A172 (cell line): ENCODE results near the gene PCNX3. TPM values are rescaled to one million over a fixed set of nuclear protein-coding genes. Genes with fewer than 3 reads are reported as not detected.
A peak's percentile ranks its signal among the peaks of the same experiment; 100 is the strongest.

ENCODE experiments used
- DNase-seq: peaks from one replicate; pipeline ENCODE4 v3.0.0-alpha.2; 2015; ENCODE audit warnings: low spot score
- total RNA-seq: library from RNA; depleted of rRNA; stranded (reverse); fragments of >200 nt; shearing (Covaris generic); gene quantifications from 2 replicates; pipeline ENCODE4 v1.2.3, GENCODE V29; 2014

The PCNX3 gene
- total RNA-seq, 1 experiment from 2014 or later = 20.1 TPM

DNA sequence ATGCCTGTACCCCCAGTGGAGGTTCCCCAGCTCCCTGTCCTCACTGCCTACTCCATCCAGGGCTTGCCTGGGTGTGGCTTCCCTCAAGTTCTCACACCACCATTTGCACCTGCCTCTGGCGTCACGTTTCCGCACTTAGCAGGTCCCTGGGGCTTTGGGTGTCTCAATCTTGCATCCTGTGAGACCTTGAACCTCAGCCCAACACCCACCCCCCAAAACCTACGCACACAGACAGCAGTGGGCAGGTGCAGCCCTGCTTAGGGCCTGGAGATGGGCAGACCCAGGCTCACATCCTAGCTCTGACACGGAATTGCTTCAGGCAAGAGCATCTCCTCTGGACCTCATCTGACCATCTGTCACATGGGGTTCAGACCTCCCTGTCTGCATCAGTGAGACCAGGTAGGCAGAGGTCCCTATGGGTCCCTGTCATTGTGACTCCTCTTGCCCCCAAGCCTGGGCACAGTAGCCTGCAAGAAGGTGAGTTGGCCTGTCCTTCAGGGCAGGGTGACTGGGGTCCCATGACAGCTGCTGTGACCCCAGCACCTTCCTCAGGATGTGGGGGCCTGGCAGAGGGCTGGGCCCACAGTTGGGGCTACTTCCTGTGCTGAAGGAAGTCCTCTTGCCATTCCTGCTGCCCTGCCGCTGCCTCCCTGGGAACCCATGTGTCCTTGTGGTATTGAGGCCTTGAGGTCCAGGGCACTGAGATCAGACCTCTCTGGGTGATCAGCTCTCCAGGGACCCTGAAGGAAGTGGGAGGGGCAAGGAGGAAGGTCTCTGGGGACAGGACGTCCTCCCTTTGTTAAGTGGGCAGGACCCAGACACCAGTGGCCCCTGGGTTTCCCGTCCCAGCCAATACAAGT, 24.3 kb downstream of the PCNX3 start:
- no peak for DNase-seq

DNA sequence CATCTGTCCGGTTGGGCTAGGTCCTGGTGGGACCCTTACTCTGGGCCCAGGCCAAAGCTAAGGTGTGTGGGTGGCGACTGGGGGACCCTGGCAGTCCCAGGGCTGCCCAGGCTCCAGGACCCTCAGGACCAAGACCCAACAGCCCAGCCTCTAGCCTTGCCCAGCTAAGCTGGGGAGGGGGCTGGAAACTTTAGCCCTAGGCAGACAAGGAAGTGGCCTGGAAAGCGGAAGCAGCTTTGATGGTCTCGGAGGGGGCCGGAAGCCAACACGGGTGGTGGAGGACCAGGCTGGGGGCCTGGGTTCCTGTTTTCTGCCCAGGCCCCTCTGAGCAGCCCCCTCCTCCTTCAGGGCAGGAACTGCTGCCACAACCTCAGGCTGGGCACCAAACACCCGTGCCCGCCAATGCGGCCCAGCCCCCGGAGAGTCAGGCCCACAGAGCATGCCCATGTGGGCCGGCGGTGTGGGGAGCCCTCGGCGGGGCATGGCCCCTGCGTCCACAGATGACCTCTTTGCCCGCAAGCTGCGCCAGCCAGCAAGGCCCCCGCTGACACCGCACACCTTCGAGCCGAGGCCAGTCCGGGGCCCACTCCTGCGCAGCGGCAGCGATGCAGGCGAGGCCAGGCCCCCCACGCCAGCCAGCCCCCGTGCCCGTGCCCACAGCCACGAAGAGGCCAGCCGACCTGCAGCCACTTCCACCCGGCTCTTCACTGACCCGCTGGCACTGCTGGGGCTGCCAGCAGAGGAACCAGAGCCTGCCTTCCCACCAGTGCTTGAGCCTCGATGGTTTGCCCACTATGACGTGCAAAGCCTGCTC, 25.1 kb downstream of the PCNX3 start:
- DNase-seq = no peak

DNA sequence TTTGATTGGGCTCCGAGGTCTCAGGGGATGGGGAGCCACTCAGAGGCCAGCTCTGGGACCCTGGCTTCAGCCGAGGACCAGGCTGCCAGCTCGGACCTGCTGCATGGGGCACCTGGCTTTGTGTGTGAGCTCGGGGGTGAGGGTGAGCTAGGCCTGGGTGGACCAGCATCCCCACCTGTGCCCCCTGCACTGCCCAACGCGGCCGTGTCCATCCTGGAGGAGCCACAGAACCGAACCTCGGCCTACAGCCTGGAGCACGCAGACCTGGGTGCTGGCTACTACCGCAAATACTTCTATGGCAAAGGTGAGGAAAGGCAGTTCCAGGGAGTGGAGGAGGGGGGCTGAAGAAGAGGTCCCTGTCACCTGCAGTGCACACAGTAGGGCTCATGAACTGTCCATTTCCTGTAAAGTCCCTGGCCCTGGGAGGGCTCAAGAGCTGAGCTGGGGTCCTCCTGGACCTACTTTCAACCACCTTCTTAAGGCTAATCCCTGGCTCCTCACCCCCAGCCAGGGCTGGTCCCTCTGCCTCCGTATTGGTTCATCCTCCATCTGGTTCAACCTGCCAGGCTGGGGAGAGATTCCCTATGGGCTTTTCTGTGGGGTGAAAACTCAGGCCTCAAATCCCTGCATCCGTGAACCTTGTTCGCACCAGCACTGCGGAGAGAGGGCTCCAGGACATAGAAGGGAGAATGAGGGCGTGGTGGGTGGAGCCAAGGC, 25.9 kb downstream of the PCNX3 start:
- DNase-seq = no peak

DNA sequence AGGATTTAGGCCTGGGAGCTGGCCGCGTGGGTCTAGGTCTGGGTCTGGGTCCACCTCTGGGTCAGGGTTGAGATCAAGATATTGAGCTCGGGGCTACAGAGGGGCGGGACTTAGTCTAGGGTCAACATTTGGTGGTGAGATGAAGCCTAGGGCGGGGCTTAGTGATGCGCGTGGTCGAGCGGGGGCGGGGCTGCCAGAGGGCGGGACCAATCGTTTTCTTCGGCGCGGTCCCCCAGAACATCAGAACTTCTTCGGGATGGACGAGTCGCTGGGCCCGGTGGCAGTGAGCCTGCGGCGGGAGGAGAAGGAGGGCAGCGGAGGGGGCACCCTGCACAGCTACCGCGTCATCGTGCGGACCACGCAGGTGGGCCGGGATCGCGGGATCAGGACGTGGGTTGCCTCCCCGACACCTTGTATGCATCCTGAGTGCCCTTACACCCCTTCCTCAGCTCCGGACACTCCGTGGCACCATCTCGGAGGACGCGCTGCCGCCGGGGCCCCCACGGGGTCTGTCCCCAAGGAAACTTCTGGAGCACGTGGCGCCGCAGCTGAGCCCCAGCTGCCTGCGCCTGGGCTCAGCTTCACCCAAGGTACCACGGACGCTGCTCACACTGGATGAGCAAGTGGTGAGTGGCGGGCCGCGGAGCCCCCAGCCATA, 26.6 kb downstream of the PCNX3 start:
- no peak for DNase-seq

DNA sequence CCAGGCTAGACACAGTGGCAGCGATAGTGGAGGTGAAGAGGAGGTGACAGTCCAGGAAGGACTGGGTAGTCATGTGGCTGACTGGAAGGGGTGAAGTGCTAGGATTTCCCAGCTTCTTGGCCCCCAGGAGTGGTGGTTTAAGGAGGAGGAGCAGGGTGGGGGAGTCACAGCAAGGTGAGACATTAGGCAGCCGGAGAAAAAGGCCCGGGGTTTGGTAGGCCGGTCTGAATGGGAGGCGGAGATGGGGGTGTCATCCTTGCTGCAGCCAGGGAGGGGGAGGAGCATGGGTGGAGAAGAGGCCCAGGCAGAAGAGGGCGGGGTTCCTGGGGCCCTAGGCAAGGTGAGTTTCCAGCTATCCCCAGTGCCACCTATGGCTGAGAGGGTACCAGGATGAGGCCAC, 28.4 kb downstream of the PCNX3 start:
- peak; percentile 58 for DNase-seq

DNA sequence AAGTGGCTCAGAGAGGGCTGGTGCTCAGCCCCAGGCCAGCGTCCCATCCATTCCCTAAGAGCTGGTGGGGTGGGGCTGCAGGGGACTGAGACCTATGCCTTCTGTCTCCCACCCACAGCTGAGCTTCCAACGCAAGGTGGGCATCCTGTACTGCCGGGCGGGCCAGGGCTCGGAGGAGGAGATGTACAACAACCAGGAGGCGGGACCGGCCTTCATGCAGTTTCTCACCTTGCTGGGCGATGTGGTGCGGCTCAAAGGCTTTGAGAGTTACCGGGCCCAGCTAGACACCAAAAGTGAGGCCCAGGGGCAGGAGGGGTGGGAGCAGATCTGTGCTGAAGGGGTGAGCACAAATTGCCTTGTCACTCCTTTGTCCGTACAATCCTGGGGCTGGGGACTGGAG, 29.3 kb downstream of the PCNX3 start:
- DNase-seq = no peak

DNA sequence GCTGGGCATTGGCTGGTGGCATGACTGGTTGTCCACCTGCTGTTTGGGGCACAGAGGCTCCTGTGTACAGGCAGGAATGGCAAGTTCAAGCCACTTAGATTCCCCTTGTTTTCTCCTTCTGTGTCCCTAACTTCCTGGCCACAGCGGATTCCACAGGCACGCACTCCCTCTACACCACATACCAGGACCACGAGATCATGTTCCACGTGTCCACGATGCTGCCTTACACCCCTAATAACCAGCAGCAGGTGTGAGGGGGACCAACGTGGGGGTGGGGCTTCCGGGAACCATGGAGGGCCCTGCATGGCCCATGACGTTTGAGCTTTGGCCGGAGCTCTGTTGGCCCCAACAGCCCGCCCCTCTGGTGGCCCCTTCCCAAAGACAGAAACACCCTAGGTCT, 30.1 kb downstream of the PCNX3 start:
- DNase-seq = peak; percentile 46

DNA sequence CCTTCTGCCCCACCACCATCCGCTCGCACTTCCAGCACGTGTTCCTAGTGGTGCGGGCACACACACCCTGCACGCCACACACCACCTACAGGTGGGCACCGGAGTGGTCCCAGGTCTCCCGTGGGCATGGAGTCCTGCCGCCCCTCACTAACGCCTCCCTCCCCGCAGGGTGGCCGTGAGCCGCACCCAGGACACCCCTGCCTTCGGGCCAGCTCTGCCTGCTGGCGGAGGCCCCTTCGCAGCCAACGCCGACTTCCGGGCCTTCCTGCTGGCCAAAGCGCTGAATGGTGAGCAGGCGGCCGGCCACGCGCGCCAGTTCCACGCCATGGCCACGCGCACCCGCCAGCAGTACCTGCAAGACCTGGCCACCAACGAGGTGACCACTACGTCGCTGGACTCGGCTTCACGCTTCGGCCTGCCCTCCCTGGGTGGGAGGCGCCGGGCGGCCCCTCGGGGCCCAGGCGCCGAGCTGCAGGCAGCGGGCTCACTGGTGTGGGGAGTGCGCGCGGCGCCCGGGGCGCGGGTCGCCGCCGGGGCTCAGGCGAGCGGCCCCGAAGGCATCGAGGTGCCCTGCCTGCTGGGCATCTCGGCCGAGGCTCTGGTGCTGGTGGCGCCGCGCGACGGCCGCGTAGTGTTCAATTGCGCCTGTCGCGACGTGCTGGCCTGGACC, 30.8 kb downstream of the PCNX3 start:
- DNase-seq = no peak

DNA sequence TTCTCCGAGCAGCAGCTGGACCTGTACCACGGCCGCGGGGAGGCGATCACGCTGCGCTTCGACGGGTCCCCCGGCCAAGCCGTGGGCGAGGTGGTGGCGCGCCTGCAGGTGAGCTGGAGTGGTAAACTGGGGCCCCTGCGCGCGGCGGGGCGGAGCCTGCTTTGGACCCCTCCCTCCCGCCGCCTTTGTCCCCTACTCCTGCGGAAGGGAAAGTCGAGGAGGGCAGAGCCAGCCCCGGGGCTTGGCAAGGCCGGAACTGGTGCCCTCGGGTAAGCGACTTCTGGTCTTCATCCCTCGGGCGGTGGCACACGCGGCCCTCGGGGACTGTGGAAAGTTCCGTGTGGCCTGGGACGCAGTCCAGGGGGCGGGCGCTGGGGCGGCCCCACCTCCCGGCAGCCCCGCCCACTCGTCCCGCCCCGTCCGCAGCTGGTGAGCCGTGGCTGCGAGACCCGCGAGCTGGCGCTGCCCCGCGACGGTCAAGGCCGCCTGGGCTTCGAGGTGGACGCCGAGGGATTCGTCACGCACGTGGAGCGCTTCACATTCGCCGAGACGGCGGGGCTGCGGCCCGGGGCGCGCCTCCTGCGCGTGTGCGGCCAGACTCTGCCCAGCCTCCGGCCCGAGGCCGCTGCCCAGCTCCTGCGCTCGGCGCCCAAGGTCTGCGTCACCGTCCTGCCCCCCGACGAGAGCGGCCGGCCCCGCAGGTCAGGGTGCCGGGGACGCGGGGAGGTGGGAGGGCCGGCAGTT, 31.6 kb downstream of the PCNX3 start:
- no peak for DNase-seq

DNA sequence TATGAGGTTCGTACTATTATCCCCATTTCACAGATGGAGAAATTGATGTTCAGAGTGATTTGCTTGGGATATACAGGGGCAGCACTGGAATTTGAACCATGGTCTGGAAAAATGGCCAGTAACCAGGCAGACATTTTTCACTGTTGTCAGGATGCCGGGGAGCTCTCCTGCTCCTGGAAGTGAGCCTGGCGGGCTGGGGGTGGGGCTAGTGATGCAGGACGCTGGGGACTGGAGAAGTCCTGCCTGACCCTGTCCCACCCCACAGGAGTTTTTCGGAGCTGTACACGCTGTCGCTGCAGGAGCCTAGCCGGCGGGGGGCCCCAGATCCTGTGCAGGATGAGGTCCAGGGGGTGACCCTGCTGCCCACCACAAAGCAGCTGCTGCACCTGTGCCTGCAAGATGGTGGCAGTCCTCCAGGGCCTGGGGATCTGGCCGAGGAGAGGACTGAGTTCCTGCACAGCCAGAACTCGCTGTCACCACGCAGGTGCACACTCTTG, 33.5 kb downstream of the PCNX3 start:
- DNase-seq = no peak

DNA sequence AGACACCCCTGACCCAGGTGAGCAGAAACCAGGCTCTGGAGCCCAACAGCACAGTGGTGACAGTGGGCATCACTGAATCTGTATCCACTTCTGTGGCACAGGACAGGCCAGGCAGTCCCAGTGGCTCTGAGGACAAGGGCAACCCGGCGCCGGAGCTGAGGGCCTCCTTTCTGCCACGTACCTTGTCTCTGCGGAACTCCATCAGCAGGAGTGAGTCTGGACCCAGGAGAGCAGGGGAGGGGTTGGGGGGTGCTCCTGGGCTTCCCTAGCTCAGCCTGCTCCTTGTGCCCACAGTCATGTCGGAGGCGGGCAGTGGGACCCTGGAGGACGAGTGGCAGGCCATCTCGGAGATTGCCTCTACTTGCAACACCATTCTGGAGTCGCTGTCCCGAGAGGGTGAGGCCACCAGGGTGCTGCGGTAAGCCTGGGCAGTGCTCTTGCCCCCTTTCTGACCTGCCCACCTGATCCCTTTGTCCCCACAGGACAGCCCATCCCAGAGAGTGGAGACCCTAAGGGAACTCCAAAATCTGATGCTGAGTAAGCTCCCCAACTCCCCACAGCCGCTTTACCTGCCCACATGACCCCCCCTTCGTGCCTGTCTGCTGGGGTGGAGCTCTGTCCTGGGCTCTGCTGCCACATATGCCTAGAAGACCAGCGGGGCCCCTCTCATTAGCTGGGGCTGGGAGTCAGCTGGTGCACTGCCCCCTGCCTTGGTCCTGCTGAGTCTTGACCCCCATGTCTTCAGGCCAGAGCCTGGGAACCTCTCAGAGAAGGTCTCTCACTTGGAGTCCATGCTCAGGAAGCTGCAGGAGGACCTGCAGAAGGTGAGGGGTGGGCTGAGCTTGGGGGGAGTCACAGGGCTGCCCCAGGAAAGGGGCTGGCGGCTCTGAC, 34.3 kb downstream of the PCNX3 start:
- no peak for DNase-seq

DNA sequence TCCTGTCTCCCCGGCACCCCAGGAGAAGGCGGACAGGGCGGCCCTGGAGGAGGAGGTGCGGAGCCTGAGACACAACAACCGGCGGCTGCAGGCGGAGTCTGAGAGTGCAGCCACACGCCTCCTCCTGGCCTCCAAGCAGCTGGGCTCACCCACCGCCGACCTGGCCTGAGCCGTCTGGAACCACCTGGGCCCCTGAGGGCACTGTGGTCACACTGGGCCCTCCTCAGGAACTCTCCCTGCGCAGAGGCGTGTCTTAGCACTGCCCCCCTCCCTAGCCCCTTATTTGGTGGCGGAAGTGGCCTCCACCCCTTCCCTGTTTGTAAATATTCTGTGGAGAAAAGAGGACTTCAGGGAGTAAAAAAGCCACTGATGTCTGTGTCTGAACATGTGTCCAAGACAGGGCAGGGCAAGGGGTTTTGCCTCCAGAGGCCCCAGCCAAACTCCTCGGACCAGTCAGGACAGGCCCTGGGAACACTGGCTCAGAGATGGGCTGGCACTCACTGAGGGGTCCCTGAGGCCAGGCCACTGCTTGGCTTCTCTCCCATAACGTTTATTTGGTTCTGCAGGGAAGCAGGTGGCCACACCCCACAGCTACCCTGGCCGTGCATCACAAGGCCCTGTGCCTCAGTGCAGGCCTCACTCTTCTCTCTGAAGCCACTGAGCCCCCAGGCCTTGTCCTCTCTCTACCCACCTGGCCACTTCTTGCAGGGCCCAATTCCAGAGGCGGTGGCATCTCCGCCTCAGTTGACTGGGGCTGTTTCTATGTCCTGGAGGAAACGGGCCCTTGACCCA, 35.2 kb downstream of the PCNX3 start:
- no peak for DNase-seq

DNA sequence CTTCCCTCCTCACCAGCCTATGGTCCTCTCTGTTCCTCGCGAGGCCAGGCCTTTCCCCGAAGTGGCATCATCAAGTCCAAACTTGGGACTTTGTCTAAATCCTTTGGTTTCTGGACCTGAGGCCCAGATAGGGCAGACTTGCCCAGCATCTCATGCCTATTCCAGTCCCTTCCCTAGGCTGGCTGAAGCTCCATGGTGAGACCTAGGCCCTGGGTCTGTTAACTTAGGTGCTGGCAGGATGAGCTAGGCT, 35.7 kb downstream of the PCNX3 start:
- no peak for DNase-seq

DNA sequence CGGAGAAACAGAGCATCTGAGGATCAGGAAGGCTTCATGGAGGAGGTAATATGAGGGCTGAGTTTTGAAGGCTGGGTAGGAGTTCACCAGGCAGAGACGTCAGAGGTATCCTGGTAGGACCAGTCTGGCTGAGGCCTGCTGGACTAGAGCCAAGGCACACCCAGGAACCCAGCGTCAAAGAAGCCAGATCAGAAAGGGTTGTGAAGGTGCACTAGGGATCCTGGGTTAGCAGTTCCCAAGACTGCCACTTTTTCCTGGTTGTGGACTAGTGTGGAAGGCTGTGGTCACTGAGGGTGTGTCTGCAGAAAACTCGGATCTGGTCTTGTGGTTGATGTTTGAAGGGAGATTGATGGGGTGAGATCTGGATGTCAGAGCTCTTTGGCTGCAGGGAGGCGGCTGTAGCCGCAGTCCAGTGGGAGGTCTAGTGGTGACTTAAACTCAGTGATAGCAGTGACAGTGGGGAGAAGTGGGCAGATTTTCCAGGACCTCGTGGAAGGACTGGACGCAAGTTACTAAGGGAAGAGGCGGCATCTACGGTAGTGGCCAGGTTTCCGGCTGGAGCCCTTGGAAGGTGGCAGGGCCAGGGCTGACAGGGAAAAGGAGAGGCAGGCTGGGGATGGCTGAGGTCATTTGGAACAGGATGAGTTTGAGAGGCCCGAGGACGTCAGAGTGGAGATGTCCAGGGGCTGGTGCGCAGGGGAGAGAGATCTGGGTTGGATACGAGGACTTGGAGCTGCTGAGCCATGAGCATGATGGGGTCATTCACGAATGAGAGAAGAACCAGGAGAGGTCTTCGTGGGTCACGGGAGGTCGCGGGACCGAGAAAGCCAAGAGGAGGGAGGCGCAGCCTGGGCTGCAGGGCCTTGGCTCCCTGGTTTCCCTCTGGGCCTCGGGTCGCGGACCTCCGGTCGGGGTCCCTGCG, 36.3 kb downstream of the PCNX3 start:
- peak; percentile 25 for DNase-seq

DNA sequence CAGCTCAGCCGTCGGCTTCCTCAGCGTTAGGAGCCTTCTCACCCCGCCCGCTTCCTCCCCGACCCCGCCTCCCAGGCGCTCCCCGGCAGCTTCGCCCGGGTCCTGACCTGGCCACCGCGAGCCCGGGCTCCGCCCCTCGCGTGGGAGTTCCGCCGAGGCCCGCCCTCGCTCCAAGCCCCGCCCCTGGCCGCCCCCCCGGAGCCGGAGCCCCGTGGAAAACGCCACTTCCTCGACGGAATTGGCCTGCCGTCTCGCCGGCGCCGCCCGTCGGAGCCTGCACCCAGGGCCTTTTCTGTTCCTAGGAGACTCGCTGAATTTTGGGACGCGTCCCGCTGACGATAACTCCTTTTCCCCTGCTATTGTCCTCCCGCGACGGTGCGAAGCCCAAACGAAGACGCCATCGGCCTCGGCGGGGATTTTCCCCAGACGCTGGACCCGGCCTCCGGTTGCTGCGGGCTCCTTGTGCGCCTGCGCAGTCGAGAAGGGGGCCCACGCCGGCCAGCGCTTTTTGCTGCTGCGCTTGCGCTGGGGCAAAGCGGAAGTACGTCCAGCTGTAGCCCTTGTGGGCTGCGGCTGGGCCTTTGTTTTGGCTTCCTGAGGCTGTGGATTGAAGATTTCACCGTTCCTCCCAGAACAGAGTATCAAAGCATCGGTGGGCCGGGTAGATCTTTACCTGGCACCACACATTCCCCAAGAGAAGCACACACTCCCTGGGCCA, 37.1 kb downstream of the PCNX3 start:
- DNase-seq = no peak

DNA sequence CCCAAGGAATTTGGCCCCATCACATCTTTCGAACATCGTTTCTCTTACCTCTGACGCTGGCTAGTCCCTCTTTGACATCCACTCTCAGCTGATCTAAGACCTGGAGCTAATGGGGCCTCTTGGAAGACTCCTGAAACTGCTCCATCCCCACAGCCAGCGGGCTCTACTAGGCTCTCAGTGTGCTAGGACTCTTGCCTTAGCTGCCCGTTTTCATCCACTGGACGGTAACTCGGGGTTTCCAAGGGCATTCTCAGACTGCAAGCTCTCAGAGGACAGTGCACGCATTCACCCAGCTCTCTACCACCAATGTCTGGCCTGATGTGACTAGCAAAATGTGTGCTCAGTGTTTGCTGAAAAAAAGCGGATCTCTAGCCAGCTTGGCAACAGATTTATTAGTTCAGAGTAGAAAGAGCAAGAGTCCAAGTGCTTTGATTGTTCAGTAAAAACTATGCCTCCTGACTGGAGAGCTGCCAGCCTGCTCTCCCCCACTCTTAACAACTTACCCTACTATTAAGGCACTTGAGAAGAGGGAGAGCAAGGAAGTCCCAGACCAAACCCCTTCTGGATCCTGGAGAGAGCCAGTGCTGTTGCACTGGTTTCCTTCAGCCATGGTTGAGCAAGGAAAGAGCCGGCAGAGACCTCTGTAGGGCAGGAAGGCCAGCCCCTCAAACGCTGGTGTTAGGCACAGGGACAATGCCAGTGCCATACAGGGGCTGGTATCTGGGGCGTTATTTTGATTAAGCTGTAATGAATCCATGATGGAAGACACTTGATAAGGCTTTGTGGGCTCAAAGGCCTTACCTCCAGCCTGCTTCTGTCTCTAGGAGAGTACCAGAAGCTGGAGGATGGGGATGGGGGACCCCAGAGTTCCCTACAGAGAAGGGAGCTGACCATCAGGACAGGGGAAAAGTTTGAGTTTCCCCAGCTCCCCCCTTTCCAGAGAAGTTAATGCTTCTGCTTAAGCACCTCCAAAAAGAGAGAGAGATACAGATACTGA, 38.0 kb downstream of the PCNX3 start:
- DNase-seq = no peak
